ENCODE data around the gene IL23R.

The IL23R gene

DNA sequence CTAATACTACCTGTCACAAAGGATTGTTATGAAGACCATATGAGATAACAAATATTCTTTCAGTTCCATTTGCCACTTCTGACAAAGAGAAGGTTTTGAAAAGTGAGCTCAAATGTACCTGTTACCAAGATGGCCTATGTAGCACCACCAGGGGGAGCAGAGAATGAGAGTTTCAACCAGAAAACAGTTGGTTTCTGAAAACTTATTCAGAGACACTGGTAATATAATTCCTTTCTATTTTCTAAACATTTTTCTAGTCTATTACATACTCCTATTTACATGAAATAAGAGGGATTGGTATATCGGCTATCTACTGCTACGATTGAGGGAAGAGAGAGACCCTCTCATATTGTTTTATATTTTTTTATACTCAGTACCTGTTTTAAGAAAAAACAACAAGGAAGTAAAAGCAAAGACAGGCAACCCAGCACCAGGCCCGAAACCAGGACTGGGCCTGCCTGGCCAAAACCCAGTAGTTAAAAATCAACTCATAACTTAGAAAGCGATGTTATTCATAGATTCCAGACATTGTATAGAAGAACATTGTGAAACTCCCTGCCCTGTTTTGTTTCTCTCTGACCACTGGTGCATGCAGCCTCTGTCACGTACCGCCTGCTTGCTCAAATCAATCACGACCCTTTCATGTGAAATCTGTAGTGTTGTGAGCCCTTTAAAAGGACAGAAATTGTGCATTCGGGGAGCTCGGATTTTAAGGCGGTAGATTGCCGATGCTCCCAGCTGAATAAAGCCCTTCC is 48.3 kb downstream of the IL23R start:
- H3K79me2 ChIP-seq (ENCODE audit: insufficient read depth, low read length), result no peaks in the 10 kb centered on the region
- H3K27me3 ChIP-seq (ENCODE audit: low read length), result no peaks in the 10 kb centered on the region
- peak overlapping the region; percentile 76 for H2AFZ ChIP-seq (ENCODE audit: low read depth, low read length, severe bottlenecking)
- H4K20me1 ChIP-seq (ENCODE audit: low read depth, low read length), result no peaks in the 10 kb centered on the region
- H3K4me3 ChIP-seq (ENCODE audit: insufficient read depth, low read length, poor library complexity, severe bottlenecking), result no peak overlapping the region
- no peak overlapping the region for H3K9ac ChIP-seq (ENCODE audit: low read length)
- H3K4me2 ChIP-seq (ENCODE audit: low read depth, low read length, poor library complexity, severe bottlenecking), result peak overlapping the region; percentile 9
- no peaks in the 10 kb centered on the region for H3K9me3 ChIP-seq (ENCODE audit: insufficient read depth, low read length)
- no peaks in the 10 kb centered on the region for H3K9me2 ChIP-seq (replicated peaks; ENCODE audit: insufficient read depth, low read length)
- H3K36me3 ChIP-seq (ENCODE audit: low read length), result no peaks in the 10 kb centered on the region
- TF ChIP-seq EZH2phosphoT487 (conservative IDR thresholded peaks at IDR 0.05; ENCODE audit: low read length) (no peak), CTCF (IDR thresholded peaks at IDR 0.05; ENCODE audit: insufficient read depth, low read length, poor library complexity, severe bottlenecking) (peak; percentile 46)
- no peaks in the 10 kb centered on the region for H3F3A ChIP-seq (ENCODE audit: insufficient read depth)
- H3K27ac ChIP-seq (ENCODE audit: low read depth, low read length), result no peak overlapping the region

GRCh38 chr1:67216401-67216800 is 50.1 kb downstream of the IL23R start:
- no peaks in the 10 kb centered on the region for H3K27me3 ChIP-seq (ENCODE audit: low read length)
- TF ChIP-seq EZH2phosphoT487 (conservative IDR thresholded peaks at IDR 0.05; ENCODE audit: low read length), result no peak
- TF ChIP-seq CTCF (IDR thresholded peaks at IDR 0.05; ENCODE audit: insufficient read depth, low read length, poor library complexity, severe bottlenecking), result no peak
- no peaks in the 10 kb centered on the region for H3K79me2 ChIP-seq (ENCODE audit: insufficient read depth, low read length)
- no peaks in the 10 kb centered on the region for H3K9me2 ChIP-seq (replicated peaks; ENCODE audit: insufficient read depth, low read length)
- H3K4me3 ChIP-seq (ENCODE audit: insufficient read depth, low read length, poor library complexity, severe bottlenecking), result no peak overlapping the region
- H3K9ac ChIP-seq (ENCODE audit: low read length), result no peak overlapping the region
- H4K20me1 ChIP-seq (ENCODE audit: low read depth, low read length), result no peaks in the 10 kb centered on the region
- H3K36me3 ChIP-seq (ENCODE audit: low read length), result no peaks in the 10 kb centered on the region
- H3K4me2 ChIP-seq (ENCODE audit: low read depth, low read length, poor library complexity, severe bottlenecking), result no peak overlapping the region
- no peak overlapping the region for H2AFZ ChIP-seq (ENCODE audit: low read depth, low read length, severe bottlenecking)
- no peak overlapping the region for H3K27ac ChIP-seq (ENCODE audit: low read depth, low read length)
- H3F3A ChIP-seq (ENCODE audit: insufficient read depth), result no peaks in the 10 kb centered on the region
- no peaks in the 10 kb centered on the region for H3K9me3 ChIP-seq (ENCODE audit: insufficient read depth, low read length)

DNA sequence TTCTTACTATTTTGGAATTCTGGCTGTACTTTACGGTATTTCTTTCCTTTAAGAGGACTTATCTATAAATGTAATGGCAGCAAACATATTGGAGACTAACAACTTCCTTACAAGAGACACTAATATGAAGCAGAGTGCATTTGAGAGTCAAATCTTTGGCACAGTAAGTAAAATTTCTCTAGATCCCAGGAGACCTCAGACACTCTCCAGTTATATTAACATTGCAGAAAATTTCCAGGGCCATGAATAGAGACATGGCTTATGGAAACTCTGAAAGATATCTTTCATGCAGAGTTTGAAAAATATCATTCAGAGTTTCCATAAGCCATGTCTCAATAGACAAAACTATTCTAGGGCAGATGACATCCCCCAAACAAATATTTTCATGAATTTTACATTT is 51.2 kb downstream of the IL23R start:
- H3K79me2 ChIP-seq (ENCODE audit: insufficient read depth, low read length), result no peaks in the 10 kb centered on the region
- H2AFZ ChIP-seq (ENCODE audit: low read depth, low read length, severe bottlenecking), result peak overlapping the region; percentile 61
- TF ChIP-seq CTCF (IDR thresholded peaks at IDR 0.05; ENCODE audit: insufficient read depth, low read length, poor library complexity, severe bottlenecking) (no peak), EZH2phosphoT487 (conservative IDR thresholded peaks at IDR 0.05; ENCODE audit: low read length) (no peak)
- H3K27me3 ChIP-seq (ENCODE audit: low read length), result no peaks in the 10 kb centered on the region
- H4K20me1 ChIP-seq (ENCODE audit: low read depth, low read length), result no peaks in the 10 kb centered on the region
- no peaks in the 10 kb centered on the region for H3K9me2 ChIP-seq (replicated peaks; ENCODE audit: insufficient read depth, low read length)
- no peaks in the 10 kb centered on the region for H3F3A ChIP-seq (ENCODE audit: insufficient read depth)
- H3K36me3 ChIP-seq (ENCODE audit: low read length), result no peaks in the 10 kb centered on the region
- H3K27ac ChIP-seq (ENCODE audit: low read depth, low read length), result no peak overlapping the region
- no peak overlapping the region for H3K4me3 ChIP-seq (ENCODE audit: insufficient read depth, low read length, poor library complexity, severe bottlenecking)
- H3K9ac ChIP-seq (ENCODE audit: low read length), result no peak overlapping the region
- H3K4me2 ChIP-seq (ENCODE audit: low read depth, low read length, poor library complexity, severe bottlenecking), result no peak overlapping the region
- no peaks in the 10 kb centered on the region for H3K9me3 ChIP-seq (ENCODE audit: insufficient read depth, low read length)

All from SU-DHL-6 (cell line).